H9 (cell line): ENCODE results near the gene CHCHD6. TPM values are rescaled to one million over a fixed set of nuclear protein-coding genes. Genes with fewer than 3 reads are reported as not detected.

Source experiments
- DNase-seq: peaks from one replicate; pipeline ENCODE4 v3.0.0-alpha.2; 2017
- H2AFZ ChIP-seq: one replicate; pipeline ENCODE4 v1.6.1; 2013; ENCODE audit warnings: mild to moderate bottlenecking, low read length, control low read depth, moderate library complexity
- H2AK5ac ChIP-seq: 2 replicates; pipeline ENCODE4 v1.6.1; 2013; ENCODE audit warnings: low read length, control low read depth, mixed read lengths; ENCODE audit not compliant: insufficient read length
- H2BK120ac ChIP-seq: one replicate; pipeline ENCODE4 v1.6.1; 2013; ENCODE audit warnings: low read depth, mild to moderate bottlenecking, low read length, control low read depth, inconsistent platforms; ENCODE audit not compliant: poor library complexity, severe bottlenecking
- H2BK12ac ChIP-seq: 2 replicates; pipeline ENCODE4 v1.6.1; 2013; ENCODE audit warnings: low read length, control low read depth, mixed read lengths, low read depth; ENCODE audit not compliant: insufficient read length
- H2BK15ac ChIP-seq: 2 replicates; pipeline ENCODE4 v1.6.1; 2013; ENCODE audit warnings: low read depth, low read length, control low read depth
- H2BK20ac ChIP-seq: one replicate; pipeline ENCODE4 v1.6.1; 2013; ENCODE audit warnings: low read depth, mild to moderate bottlenecking, low read length, control low read depth, inconsistent platforms; ENCODE audit not compliant: poor library complexity, severe bottlenecking
- H2BK5ac ChIP-seq: 2 replicates; pipeline ENCODE4 v1.6.1; 2013; ENCODE audit warnings: low read length, control low read depth, mixed read lengths; ENCODE audit not compliant: insufficient read length
- H3K14ac ChIP-seq: 2 replicates; pipeline ENCODE4 v1.6.1; 2013; ENCODE audit warnings: low read length, control low read depth; ENCODE audit not compliant: insufficient read depth
- H3K18ac ChIP-seq: 2 replicates; pipeline ENCODE4 v1.6.1; 2013; ENCODE audit warnings: low read depth, mild to moderate bottlenecking, mixed read lengths, low read length, control low read depth; ENCODE audit not compliant: insufficient read length
- H3K23ac ChIP-seq: 2 replicates; pipeline ENCODE4 v1.6.1; 2013; ENCODE audit warnings: low read length, control low read depth, mixed read lengths, low read depth; ENCODE audit not compliant: insufficient read length
- H3K23me2 ChIP-seq: 2 replicates; pipeline ENCODE4 v1.6.1; 2013; ENCODE audit warnings: low read depth, mild to moderate bottlenecking, mixed read lengths, low read length, control low read depth; ENCODE audit not compliant: insufficient read length, poor library complexity, severe bottlenecking
- H3K27ac ChIP-seq: 2 replicates; pipeline ENCODE4 v1.5.1; 2013; ENCODE audit warnings: low read length, control low read depth, mixed read lengths, low read depth; ENCODE audit not compliant: insufficient read length
- H3K27me3 ChIP-seq: 2 replicates; pipeline ENCODE4 v1.6.1; 2013; ENCODE audit warnings: low read length, control low read depth, inconsistent platforms; ENCODE audit not compliant: insufficient read depth
- H3K4ac ChIP-seq: 2 replicates; pipeline ENCODE4 v1.6.1; 2013; ENCODE audit warnings: low read depth, mild to moderate bottlenecking, control low read depth, inconsistent platforms, low read length, moderate library complexity
- H3K4me1 ChIP-seq: 2 replicates; pipeline ENCODE4 v1.6.1; 2013; ENCODE audit warnings: low read length, control low read depth, inconsistent platforms; ENCODE audit not compliant: insufficient read depth
- H3K4me2 ChIP-seq: 2 replicates; pipeline ENCODE4 v1.6.1; 2013; ENCODE audit warnings: low read length, control low read depth, mixed read lengths; ENCODE audit not compliant: insufficient read length, insufficient read depth
- H3K56ac ChIP-seq: 2 replicates; pipeline ENCODE4 v1.6.1; 2013; ENCODE audit warnings: low read depth, mild to moderate bottlenecking, mixed read lengths, low read length, control low read depth; ENCODE audit not compliant: insufficient read length
- H3K79me1 ChIP-seq: 2 replicates; pipeline ENCODE4 v1.6.1; 2013; ENCODE audit warnings: low read depth, mild to moderate bottlenecking, moderate library complexity, low read length, control low read depth, inconsistent platforms; ENCODE audit not compliant: insufficient read depth, poor library complexity, severe bottlenecking
- H3K79me2 ChIP-seq: 2 replicates; pipeline ENCODE4 v1.6.1; 2013; ENCODE audit warnings: low read length, control low read depth, inconsistent platforms; ENCODE audit not compliant: insufficient read depth
- H3K9ac ChIP-seq: 2 replicates; pipeline ENCODE4 v1.6.1; 2013; ENCODE audit warnings: low read length, control low read depth, mixed read lengths; ENCODE audit not compliant: insufficient read length; ENCODE audit errors: extremely low read depth
- H3K9me3 ChIP-seq: one replicate; pipeline ENCODE4 v1.6.1; 2013; ENCODE audit warnings: low read depth, low read length, inconsistent platforms; ENCODE audit not compliant: control insufficient read depth
- H3T11ph ChIP-seq: one replicate; pipeline ENCODE4 v1.6.1; 2013; ENCODE audit warnings: mild to moderate bottlenecking, low read length, control low read depth, inconsistent platforms
- H4K20me1 ChIP-seq: one replicate; pipeline ENCODE4 v1.6.1; 2013; ENCODE audit not compliant: control insufficient read depth, insufficient read length, insufficient read depth
- H4K5ac ChIP-seq: 2 replicates; pipeline ENCODE4 v1.6.1; 2013; ENCODE audit warnings: low read depth, mild to moderate bottlenecking, mixed read lengths, low read length, control low read depth; ENCODE audit not compliant: insufficient read length
- H4K8ac ChIP-seq: replicated peaks from 2 replicates; pipeline ENCODE4 v1.6.1; 2013; ENCODE audit warnings: low read length, control low read depth, mixed read lengths, low read depth; ENCODE audit not compliant: insufficient read length
- H4K91ac ChIP-seq: 2 replicates; pipeline ENCODE4 v1.6.1; 2013; ENCODE audit warnings: low read depth, mild to moderate bottlenecking, moderate library complexity, mixed read lengths, low read length, control low read depth; ENCODE audit not compliant: insufficient read length
- H3K27ac Mint-ChIP-seq, 3 experiments: 2 replicates in 2 of 3; 3 replicates in 1 of 3; pipeline ENCODE4 v1.8.0; 2020 to 2021; ENCODE audit warnings: mixed read lengths in 3 of 3, mild to moderate bottlenecking in 1 of 3, moderate library complexity in 1 of 3
- H3K27me3 Mint-ChIP-seq: 2 replicates; pipeline ENCODE4 v1.8.0; 2021; ENCODE audit warnings: low read depth, mild to moderate bottlenecking, moderate library complexity, mixed read lengths
- H3K36me3 Mint-ChIP-seq, 3 experiments: 2 replicates in 2 of 3; 3 replicates in 1 of 3; pipeline ENCODE4 v1.8.0; 2020 to 2021; ENCODE audit warnings: low read depth in 3 of 3, mixed read lengths in 3 of 3; ENCODE audit not compliant: insufficient read depth in 1 of 3
- H3K4me1 Mint-ChIP-seq, 2 experiments: 2 replicates each; pipeline ENCODE4 v1.8.0; 2020; ENCODE audit warnings: mixed read lengths in 2 of 2
- H3K4me3 Mint-ChIP-seq, 2 experiments: 2 replicates in 1 of 2; 3 replicates in 1 of 2; pipeline ENCODE4 v1.8.0; 2020 to 2021; ENCODE audit warnings: mild to moderate bottlenecking in 2 of 2, mixed read lengths in 2 of 2, moderate library complexity in 1 of 2
- H3K9me3 Mint-ChIP-seq, 2 experiments: 2 replicates in 1 of 2; 3 replicates in 1 of 2; pipeline ENCODE4 v1.8.0; 2020; ENCODE audit warnings: mild to moderate bottlenecking in 2 of 2, mixed read lengths in 2 of 2, moderate library complexity in 1 of 2
- CTCF ChIP-seq: fragments of 200-600 bp; sonication (generic); conservative IDR thresholded peaks from 3 replicates; pipeline ENCODE4 v1.8.0; 2021; ENCODE audit warnings: antibody characterized with exemption, mild to moderate bottlenecking
- WGBS: extraction: QIAGEN DNeasy Blood & Tissue Kit; methylation state at CpG from one replicate; pipeline ENCODE4 v1.1.7; 2013; ENCODE audit warnings: missing lambda C conversion rate, low lambda C conversion rate, mixed read lengths; ENCODE audit not compliant: insufficient read length; ENCODE audit errors: extremely low coverage; 5-methylcytosine and 5-hydroxymethylcytosine counted together
- total RNA-seq: library from RNA; stranded (reverse); gene quantifications from 2 replicates; pipeline ENCODE4 v1.2.1, GENCODE V29; 2021

The CHCHD6 gene
- total RNA-seq, 1 experiment from 2014 or later, result 34.2 TPM

GRCh38 chr3:126983276-126983652, 279.2 kb downstream of the CHCHD6 start:
- H3K9me3 ChIP-seq, result no peaks in the 10 kb centered on the region
- no peaks in the 10 kb centered on the region for H3K9me3 Mint-ChIP-seq
- no CpG with 5 or more reads among the region's 70 CpGs for WGBS

More at GRCh38 chr3:126983276-126983652, 279.2 kb downstream of the CHCHD6 start:
- no peak overlapping the region for H4K91ac ChIP-seq
- H2BK5ac ChIP-seq, result no peak overlapping the region
- H3K18ac ChIP-seq, result no peak overlapping the region
- no peak overlapping the region for H3T11ph ChIP-seq
- H3K56ac ChIP-seq, result no peak overlapping the region
- no peaks in the 10 kb centered on the region for H4K20me1 ChIP-seq
- peaks cover 6% of the 10 kb centered on the region; the same call in 1 of the 2 replicates for H3K79me2 ChIP-seq
- no peak overlapping the region for H2BK120ac ChIP-seq
- no peak overlapping the region for H3K4ac ChIP-seq
- H3K4me2 ChIP-seq, result peak overlapping the region; percentile 43
- no peaks in the 10 kb centered on the region for H3K4me1 ChIP-seq
- H3K4me3 Mint-ChIP-seq, result no peak overlapping the region
- H4K8ac ChIP-seq, result no peak overlapping the region
- H3K23ac ChIP-seq, result no peak overlapping the region
- no peak overlapping the region for H3K27ac ChIP-seq
- no peak overlapping the region for H3K27ac Mint-ChIP-seq
- no peaks in the 10 kb centered on the region for H3K27me3 ChIP-seq
- H3K79me1 ChIP-seq, result no peaks in the 10 kb centered on the region
- no peak for DNase-seq
- H3K4me1 Mint-ChIP-seq, result peaks cover 12 to 31% of the 10 kb centered on the region in 2 experiments
- no peak overlapping the region for H4K5ac ChIP-seq
- no peak overlapping the region for H3K9ac ChIP-seq
- H3K27me3 Mint-ChIP-seq, result peaks cover 22% of the 10 kb centered on the region
- no peak overlapping the region for H2BK15ac ChIP-seq
- no peak overlapping the region; the same call in 1 of the 2 replicates for H3K14ac ChIP-seq
- H3K23me2 ChIP-seq, result no peaks in the 10 kb centered on the region
- H2BK20ac ChIP-seq, result no peak overlapping the region
- TF ChIP-seq CTCF, result no peak
- H2BK12ac ChIP-seq, result no peak overlapping the region
- no peak overlapping the region for H2AFZ ChIP-seq
- H2AK5ac ChIP-seq, result no peak overlapping the region
- H3K36me3 Mint-ChIP-seq, result no peaks in the 10 kb centered on the region; a peak in 1 of 7 replicates
